Endothelial cell of umbilical vein (primary cell): ENCODE results near the gene MYO18A.

Experiments used
- EZH2 ChIP-seq: IDR thresholded peaks from 2 replicates; pipeline ENCODE4 v1.6.1; 2012; ENCODE audit warnings: borderline replicate concordance, low read depth, mild to moderate bottlenecking, moderate library complexity, low read length, inconsistent platforms; ENCODE audit not compliant: severe bottlenecking
- FOS ChIP-seq: IDR thresholded peaks from 2 replicates; pipeline ENCODE4 v1.6.1; 2011; ENCODE audit warnings: mild to moderate bottlenecking, low read length, moderate library complexity, borderline replicate concordance; ENCODE audit not compliant: insufficient read depth
- GATA2 ChIP-seq: IDR thresholded peaks from 2 replicates; pipeline ENCODE4 v1.7.0; 2011; ENCODE audit warnings: low read depth, mild to moderate bottlenecking, moderate library complexity, mixed read lengths, low read length; ENCODE audit not compliant: insufficient read length, insufficient read depth
- MYC ChIP-seq: IDR thresholded peaks from one replicate; pipeline ENCODE4 v1.6.1; 2011; ENCODE audit warnings: mild to moderate bottlenecking, low read depth, low read length
- POLR2A ChIP-seq: IDR thresholded peaks from 2 replicates; pipeline ENCODE4 v1.6.1; 2012; ENCODE audit warnings: low read depth, mild to moderate bottlenecking, control low read depth, low read length
- POLR2AphosphoS5 ChIP-seq: IDR thresholded peaks from 2 replicates; pipeline ENCODE4 v1.6.1; 2012; ENCODE audit warnings: low read depth, mild to moderate bottlenecking, control low read depth, low read length, moderate library complexity; ENCODE audit not compliant: insufficient read depth
- TF ChIP-seq, protein P1 (sequence below), 2 donors: IDR thresholded peaks; 1 replicate in 1 of 2; 2 replicates in 1 of 2; pipeline ENCODE4 v1.5.1; 2011; ENCODE audit warnings: low read length in 2 of 2, mild to moderate bottlenecking in 2 of 2, moderate library complexity in 2 of 2, control low read depth in 1 of 2, inconsistent platforms in 1 of 2, low read depth in 1 of 2; ENCODE audit not compliant: insufficient read depth in 1 of 2; ENCODE audit errors: extremely low read depth in 1 of 2
- TF ChIP-seq, protein P2 (sequence below): IDR thresholded peaks from 2 replicates; pipeline ENCODE4 v1.6.1; 2011; ENCODE audit not compliant: insufficient read depth, insufficient read length

GRCh38 chr17:29074488-29074887 is 105.7 kb downstream of the MYO18A start:
- no peak for TF ChIP-seq GATA2
- TF ChIP-seq POLR2A = no peak
- TF ChIP-seq, protein P1, sequence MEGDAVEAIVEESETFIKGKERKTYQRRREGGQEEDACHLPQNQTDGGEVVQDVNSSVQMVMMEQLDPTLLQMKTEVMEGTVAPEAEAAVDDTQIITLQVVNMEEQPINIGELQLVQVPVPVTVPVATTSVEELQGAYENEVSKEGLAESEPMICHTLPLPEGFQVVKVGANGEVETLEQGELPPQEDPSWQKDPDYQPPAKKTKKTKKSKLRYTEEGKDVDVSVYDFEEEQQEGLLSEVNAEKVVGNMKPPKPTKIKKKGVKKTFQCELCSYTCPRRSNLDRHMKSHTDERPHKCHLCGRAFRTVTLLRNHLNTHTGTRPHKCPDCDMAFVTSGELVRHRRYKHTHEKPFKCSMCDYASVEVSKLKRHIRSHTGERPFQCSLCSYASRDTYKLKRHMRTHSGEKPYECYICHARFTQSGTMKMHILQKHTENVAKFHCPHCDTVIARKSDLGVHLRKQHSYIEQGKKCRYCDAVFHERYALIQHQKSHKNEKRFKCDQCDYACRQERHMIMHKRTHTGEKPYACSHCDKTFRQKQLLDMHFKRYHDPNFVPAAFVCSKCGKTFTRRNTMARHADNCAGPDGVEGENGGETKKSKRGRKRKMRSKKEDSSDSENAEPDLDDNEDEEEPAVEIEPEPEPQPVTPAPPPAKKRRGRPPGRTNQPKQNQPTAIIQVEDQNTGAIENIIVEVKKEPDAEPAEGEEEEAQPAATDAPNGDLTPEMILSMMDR (IDR thresholded peaks at IDR 0.05; ENCODE audit: extremely low read depth in 1 of 2, insufficient read depth in 1 of 2, low read depth in 1 of 2, low read length in 2 of 2) = no peak
- TF ChIP-seq EZH2 = no peak
- TF ChIP-seq MYC = no peak
- TF ChIP-seq POLR2AphosphoS5 = no peak
- no peak for TF ChIP-seq FOS
- TF ChIP-seq, protein P2, sequence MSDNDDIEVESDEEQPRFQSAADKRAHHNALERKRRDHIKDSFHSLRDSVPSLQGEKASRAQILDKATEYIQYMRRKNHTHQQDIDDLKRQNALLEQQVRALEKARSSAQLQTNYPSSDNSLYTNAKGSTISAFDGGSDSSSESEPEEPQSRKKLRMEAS = no peak
